ENCODE results near the gene CDH26. TPM values are rescaled to one million over a fixed set of nuclear protein-coding genes. Genes with fewer than 3 reads are reported as not detected.

The CDH26 gene
- total and polyA plus RNA-seq, 2 donors (not counting 1 experiment from before 2014, with no cell fraction given), result 1.8 to 2.3 TPM

GRCh38 chr20:60008130-60008808 is 50.0 kb downstream of the CDH26 start:
- no peaks in the 10 kb centered on the region for H3K4me1 Mint-ChIP-seq
- POLR2A ChIA-PET, result no interaction called here
- WGBS (ENCODE audit: insufficient coverage), result 81% methylated on average over 3 of the region's 3 CpGs

DNA sequence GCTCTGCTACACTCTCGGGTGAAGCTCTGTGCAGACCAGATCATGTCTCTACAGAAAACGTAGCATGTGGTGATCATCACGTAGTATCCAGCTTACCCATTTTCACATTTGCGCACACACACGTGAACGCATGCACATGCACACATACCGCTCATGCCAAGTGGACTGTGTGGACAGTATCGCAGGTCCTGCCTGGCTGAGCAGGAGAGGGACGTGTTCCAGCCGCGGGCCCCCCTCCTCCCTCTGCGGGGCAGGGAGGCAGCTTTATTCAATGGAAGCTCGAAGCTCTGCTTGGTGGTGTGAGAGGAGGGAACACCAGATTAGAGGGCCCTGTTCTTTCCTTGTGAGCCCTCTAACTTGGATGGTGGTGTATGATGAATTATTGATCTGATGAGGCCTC is 51.1 kb downstream of the CDH26 start:
- intact Hi-C loops (cut with micrococcal nuclease), result no loop called here
- Histone ChIP-seq H3K36me3 (replicated peaks in 1 of 2; ENCODE audit: control extremely low read depth in 1 of 2, control insufficient read depth in 1 of 2, extremely low read depth in 1 of 2, insufficient read depth in 2 of 2, low read length in 1 of 2) (no peaks in the 10 kb centered on the region), H3K27me3 (replicated peaks in 1 of 4; ENCODE audit: control extremely low read depth in 1 of 4, control insufficient read depth in 3 of 4, insufficient read depth in 4 of 4, low read length in 3 of 4) (no peaks in the 10 kb centered on the region), H3K9me3 (ENCODE audit: control extremely low read depth in 1 of 3, control insufficient read depth in 2 of 3, insufficient read depth in 1 of 3, low read length in 2 of 3) (no peaks in the 10 kb centered on the region), H3K79me2 (ENCODE audit: control insufficient read depth, insufficient read depth, low read length) (no peaks in the 10 kb centered on the region), H3K27ac (ENCODE audit: low read length in 2 of 2) (no peak overlapping the region), H3K4me1 (ENCODE audit: control insufficient read depth in 2 of 2, insufficient read depth in 2 of 2, low read length in 2 of 2) (no peaks in the 10 kb centered on the region), H3K9ac (ENCODE audit: low read length) (no peak overlapping the region), H2AFZ (ENCODE audit: insufficient read depth, low read depth, low read length, poor library complexity, severe bottlenecking) (no peak overlapping the region), H3K4me3 (ENCODE audit: control extremely low read depth in 1 of 5, extremely low read depth in 1 of 5, insufficient read depth in 1 of 5, low read depth in 2 of 5, low read length in 4 of 5) (no peak overlapping the region), H4K20me1 (ENCODE audit: control insufficient read depth, insufficient read depth, low read length, poor library complexity, severe bottlenecking) (no peaks in the 10 kb centered on the region), H3K4me2 (replicated peaks; ENCODE audit: low read depth, low read length, poor library complexity, severe bottlenecking) (no peak overlapping the region)
- TF ChIP-seq EZH2 (IDR thresholded peaks at IDR 0.05; ENCODE audit: borderline replicate concordance, insufficient read depth, low read depth, low read length, poor library complexity, severe bottlenecking) (no peak), CTCF (IDR thresholded peaks at IDR 0.05) (no peak)
- DNase-seq, result no peak
- Mint-ChIP-seq H3K4me1 (no peaks in the 10 kb centered on the region), H3K9me3 (ENCODE audit: insufficient read depth) (no peaks in the 10 kb centered on the region), H3K27me3 (no peaks in the 10 kb centered on the region), H3K4me3 (no peak overlapping the region), H3K27ac (no peak overlapping the region)
- 97% methylated on average over 12 of the region's 13 CpGs for WGBS (ENCODE audit: insufficient coverage)
- no peak for ATAC-seq (ENCODE audit: low read depth)
- CTCF ChIA-PET, result no interaction called here
- POLR2A ChIA-PET, result no interaction called here

More at GRCh38 chr20:60008130-60008808, 50.0 kb downstream of the CDH26 start:
- intact Hi-C loops (cut with micrococcal nuclease), result no loop called here
- Mint-ChIP-seq H3K4me3 (no peak overlapping the region), H3K27ac (no peak overlapping the region), H3K9me3 (ENCODE audit: insufficient read depth) (no peaks in the 10 kb centered on the region), H3K27me3 (no peaks in the 10 kb centered on the region)
- Histone ChIP-seq H3K9me3 (ENCODE audit: control extremely low read depth in 1 of 3, control insufficient read depth in 2 of 3, insufficient read depth in 1 of 3, low read length in 2 of 3) (no peaks in the 10 kb centered on the region), H3K27ac (ENCODE audit: low read length in 2 of 2) (no peak overlapping the region), H3K4me2 (replicated peaks; ENCODE audit: low read depth, low read length, poor library complexity, severe bottlenecking) (no peak overlapping the region), H3K9ac (ENCODE audit: low read length) (no peak overlapping the region), H2AFZ (ENCODE audit: insufficient read depth, low read depth, low read length, poor library complexity, severe bottlenecking) (no peak overlapping the region), H3K79me2 (ENCODE audit: control insufficient read depth, insufficient read depth, low read length) (no peaks in the 10 kb centered on the region), H3K36me3 (replicated peaks in 1 of 2; ENCODE audit: control extremely low read depth in 1 of 2, control insufficient read depth in 1 of 2, extremely low read depth in 1 of 2, insufficient read depth in 2 of 2, low read length in 1 of 2) (no peaks in the 10 kb centered on the region), H3K27me3 (replicated peaks in 1 of 4; ENCODE audit: control extremely low read depth in 1 of 4, control insufficient read depth in 3 of 4, insufficient read depth in 4 of 4, low read length in 3 of 4) (no peaks in the 10 kb centered on the region), H3K4me1 (ENCODE audit: control insufficient read depth in 2 of 2, insufficient read depth in 2 of 2, low read length in 2 of 2) (no peaks in the 10 kb centered on the region), H4K20me1 (ENCODE audit: control insufficient read depth, insufficient read depth, low read length, poor library complexity, severe bottlenecking) (no peaks in the 10 kb centered on the region), H3K4me3 (ENCODE audit: control extremely low read depth in 1 of 5, extremely low read depth in 1 of 5, insufficient read depth in 1 of 5, low read depth in 2 of 5, low read length in 4 of 5) (no peak overlapping the region)
- DNase-seq (no peak), ATAC-seq (ENCODE audit: low read depth) (no peak)
- TF ChIP-seq CTCF (IDR thresholded peaks at IDR 0.05) (no peak), EZH2 (IDR thresholded peaks at IDR 0.05; ENCODE audit: borderline replicate concordance, insufficient read depth, low read depth, low read length, poor library complexity, severe bottlenecking) (no peak)
- CTCF ChIA-PET, result no interaction called here

Data from B cell (primary cell).